Endothelial cell of umbilical vein (primary cell): Measurements from ENCODE around the gene IRF8. TPM values are rescaled to one million over a fixed set of nuclear protein-coding genes. Genes with fewer than 3 reads are reported as not detected.

Experiments used
- BruUV-seq: library from RNA; stranded (reverse); fragments of 400-500 nt; replicated peaks from 2 replicates; lab custom pipeline; 2021; lab: Mats Ljungman, UMichigan
- CTCF ChIA-PET: fragments of 300-600, 350-600 bp; sonication (Branson Sonifier 250); formaldehyde crosslinking; loops from one replicate; lab custom pipeline; 2021; ENCODE audit warnings: antibody characterized with exemption, inconsistent platforms; lab: Charles Lee
- POLR2A ChIA-PET: fragments of 300-600, 350-600 bp; sonication (Branson Sonifier 250); formaldehyde crosslinking; loops from one replicate; lab custom pipeline; 2021; ENCODE audit warnings: antibody characterized with exemption, inconsistent platforms; lab: Charles Lee
- DNase-seq: peaks from one replicate; pipeline ENCODE4 v3.0.0-alpha.2; 2011; ENCODE audit warnings: low read depth, low spot score
- FAIRE-seq: peaks from 2 replicates; lab custom pipeline; 2011; peaks lifted over from hg19 to GRCh38; lab: Jason Lieb, UNC
- H2AFZ ChIP-seq: 2 replicates; pipeline ENCODE4 v1.6.0; 2012; ENCODE audit warnings: low read depth, low read length, control low read depth, inconsistent platforms
- H3K27ac ChIP-seq: 2 replicates; pipeline ENCODE4 v1.5.1; 2011; ENCODE audit warnings: low read depth, mild to moderate bottlenecking, control low read depth, low read length, moderate library complexity; ENCODE audit not compliant: insufficient read depth
- H3K27me3 ChIP-seq, 2 experiments: 2 replicates each; pipeline versions ENCODE4 v1.6.0 to v1.6.1; 2011; ENCODE audit warnings: low read length in 2 of 2, mixed read lengths in 1 of 2; ENCODE audit not compliant: control insufficient read depth in 2 of 2, insufficient read depth in 2 of 2
- H3K36me3 ChIP-seq, 2 experiments: 2 replicates in 1 of 2; 3 replicates in 1 of 2; pipeline ENCODE4 v1.5.1; 2011; ENCODE audit warnings: low read length in 2 of 2, mild to moderate bottlenecking in 1 of 2, moderate library complexity in 1 of 2; ENCODE audit not compliant: control insufficient read depth in 2 of 2, insufficient read depth in 2 of 2; ENCODE audit errors: extremely low read depth in 1 of 2
- H3K4me1 ChIP-seq: 3 replicates; pipeline ENCODE4 v1.5.1; 2011; ENCODE audit warnings: mild to moderate bottlenecking, low read length; ENCODE audit not compliant: control insufficient read depth, insufficient read depth; ENCODE audit errors: extremely low read depth
- H3K4me2 ChIP-seq: 2 replicates; pipeline ENCODE4 v1.6.1; 2011; ENCODE audit warnings: low read length, control low read depth, mixed read lengths; ENCODE audit not compliant: insufficient read depth
- H3K4me3 ChIP-seq, 3 experiments: fragments of 200-600 bp in 1 of 3; sonication (generic), shearing (Covaris generic) in 1 of 3; replicated peaks in 1 of 3; 2 replicates each; pipeline ENCODE4 v1.5.1; 2011 to 2016; ENCODE audit warnings: control low read depth in 3 of 3, low read length in 3 of 3, mild to moderate bottlenecking in 2 of 3, inconsistent platforms in 1 of 3, low read depth in 1 of 3, moderate library complexity in 1 of 3; ENCODE audit not compliant: insufficient read depth in 1 of 3
- H3K79me2 ChIP-seq: 2 replicates; pipeline ENCODE4 v1.6.0; 2012; ENCODE audit warnings: low read length, inconsistent platforms; ENCODE audit not compliant: control insufficient read depth, insufficient read depth
- H3K9ac ChIP-seq: replicated peaks from 2 replicates; pipeline ENCODE3; 2011; ENCODE audit warnings: low read length, control low read depth; ENCODE audit not compliant: insufficient read depth; ENCODE audit errors: extremely low read depth
- H3K9me1 ChIP-seq: replicated peaks from 3 replicates; pipeline ENCODE4 v1.6.0; 2011; ENCODE audit warnings: mild to moderate bottlenecking, low read length; ENCODE audit not compliant: control insufficient read depth, insufficient read depth; ENCODE audit errors: extremely low read depth
- H3K9me3 ChIP-seq: replicated peaks from 2 replicates; pipeline ENCODE4 v1.5.1; 2012; ENCODE audit warnings: low read length, inconsistent platforms; ENCODE audit not compliant: control insufficient read depth, insufficient read depth
- H4K20me1 ChIP-seq: replicated peaks from 2 replicates; pipeline ENCODE3; 2011; ENCODE audit warnings: mild to moderate bottlenecking, low read length; ENCODE audit not compliant: control insufficient read depth, insufficient read depth; ENCODE audit errors: extremely low read depth
- CTCF ChIP-seq, 2 donors: IDR thresholded peaks; 1 replicate in 1 of 2; 2 replicates in 1 of 2; pipeline ENCODE4 v1.5.1; 2011; ENCODE audit warnings: low read length in 2 of 2, mild to moderate bottlenecking in 2 of 2, moderate library complexity in 2 of 2, control low read depth in 1 of 2, inconsistent platforms in 1 of 2, low read depth in 1 of 2; ENCODE audit not compliant: insufficient read depth in 1 of 2; ENCODE audit errors: extremely low read depth in 1 of 2
- FOS ChIP-seq: IDR thresholded peaks from 2 replicates; pipeline ENCODE4 v1.6.1; 2011; ENCODE audit warnings: mild to moderate bottlenecking, low read length, moderate library complexity, borderline replicate concordance; ENCODE audit not compliant: insufficient read depth
- GATA2 ChIP-seq: IDR thresholded peaks from 2 replicates; pipeline ENCODE4 v1.7.0; 2011; ENCODE audit warnings: low read depth, mild to moderate bottlenecking, moderate library complexity, mixed read lengths, low read length; ENCODE audit not compliant: insufficient read length, insufficient read depth
- JUN ChIP-seq: IDR thresholded peaks from 2 replicates; pipeline ENCODE4 v1.6.1; 2011; ENCODE audit warnings: borderline replicate concordance, low read depth; ENCODE audit not compliant: insufficient read length, insufficient read depth
- MAX ChIP-seq: IDR thresholded peaks from 2 replicates; pipeline ENCODE4 v1.6.1; 2011; ENCODE audit not compliant: insufficient read depth, insufficient read length
- MYC ChIP-seq: IDR thresholded peaks from one replicate; pipeline ENCODE4 v1.6.1; 2011; ENCODE audit warnings: mild to moderate bottlenecking, low read depth, low read length
- POLR2A ChIP-seq: IDR thresholded peaks from 2 replicates; pipeline ENCODE4 v1.6.1; 2012; ENCODE audit warnings: low read depth, mild to moderate bottlenecking, control low read depth, low read length
- POLR2AphosphoS5 ChIP-seq: IDR thresholded peaks from 2 replicates; pipeline ENCODE4 v1.6.1; 2012; ENCODE audit warnings: low read depth, mild to moderate bottlenecking, control low read depth, low read length, moderate library complexity; ENCODE audit not compliant: insufficient read depth
- dilution Hi-C: fragments of 300-500 bp; cut with MboI; formaldehyde crosslinking; loops from one replicate; pipeline ENCODE4 v1.15.0; 2019; ENCODE audit warnings: low sequenced_read_pairs; ENCODE audit not compliant: extremely low pct_ligation_motif_present
- intact Hi-C: fragments of 100-400 bp; cut with micrococcal nuclease; formaldehyde crosslinking; loops from one replicate; pipeline ENCODE4 v1.10.0; 2022
- polyA plus RNA-seq, 4 experiments: library from polyadenylated mRNA; depleted of rRNA in 3 of 4; stranded (reverse) in 3 of 4; unstranded in 1 of 4; fragments of >200 nt; gene quantifications; 2 replicates each; pipeline versions ENCODE4 v1.2.1 to v1.2.3, GENCODE V29; 2011 to 2012; ENCODE audit warnings: missing spikeins in 1 of 4
- total RNA-seq: library from RNA; stranded (reverse); gene quantifications from 2 replicates; pipeline ENCODE4 v1.2.3, GENCODE V29; 2021

The IRF8 gene
- total and polyA plus RNA-seq, 2 donors (not counting 3 experiments of a cell fraction or from before 2014, with no cell fraction given), result not detected

- Histone ChIP-seq H3K4me2 (no peak overlapping the region), H3K36me3 (no peaks in the 10 kb centered on the region), H3K4me3 (no peak overlapping the region), H3K27me3 (no peaks in the 10 kb centered on the region), H3K9me3 (no peaks in the 10 kb centered on the region), H4K20me1 (no peaks in the 10 kb centered on the region), H3K79me2 (no peaks in the 10 kb centered on the region), H3K4me1 (no peaks in the 10 kb centered on the region), H2AFZ (no peak overlapping the region), H3K27ac (no peak overlapping the region), H3K9me1 (no peaks in the 10 kb centered on the region), H3K9ac (no peak overlapping the region)
- FAIRE-seq, result no peak
- dilution Hi-C loops, result no loop called here
- no TSS peak for BruUV-seq
- intact Hi-C loops, result no loop called here
- POLR2A ChIA-PET, result no interaction called here
- TF ChIP-seq POLR2A (no peak), FOS (no peak), MAX (no peak), POLR2AphosphoS5 (no peak), GATA2 (no peak), MYC (no peak), CTCF (IDR thresholded peaks at IDR 0.05; ENCODE audit: extremely low read depth in 1 of 2, insufficient read depth in 1 of 2, low read depth in 1 of 2, low read length in 2 of 2) (no peak), JUN (no peak)
- no peak for DNase-seq
- CTCF ChIA-PET, result interaction anchor here (1.1 kb wide), 1 partner anchor 9 kb away, joined by 3 read pairs; no protein-coding TSS in a partner anchor
Observed at GRCh38 chr16:85917959-85918358, 19.0 kb downstream of the IRF8 start.
